Panc1 (cell line): ENCODE data around the gene PLXNC1. TPM values are rescaled to one million over a fixed set of nuclear protein-coding genes. Genes with fewer than 3 reads are reported as not detected.

ENCODE experiments used
- ATAC-seq: fragments of 200-7000 bp; cut with Tn5 transposase; 2 replicates; pipeline ENCODE4 v1.9.1; 2020; ENCODE audit warnings: mild to moderate bottlenecking, moderate library complexity
- BruUV-seq: library from RNA; stranded (reverse); fragments of 400-500 nt; replicated peaks from 2 replicates; lab custom pipeline; 2021; lab: Mats Ljungman, UMichigan
- CTCF ChIA-PET: fragments of 300-600 bp; sonication (Branson Sonifier 250); formaldehyde crosslinking; loops from one replicate; lab custom pipeline; 2022; ENCODE audit warnings: antibody characterized with exemption; lab: Charles Lee
- POLR2A ChIA-PET: fragments of 300-600 bp; sonication (Branson Sonifier 250); formaldehyde crosslinking; loops from one replicate; lab custom pipeline; 2022; ENCODE audit warnings: antibody characterized with exemption; lab: Charles Lee
- DNase-seq: peaks from one replicate; pipeline ENCODE4 v3.0.0-alpha.2; 2010; ENCODE audit warnings: low read depth, low spot score
- H3K27ac ChIP-seq: 2 replicates; pipeline ENCODE4 v1.5.1; 2011; ENCODE audit warnings: mild to moderate bottlenecking, low read length, inconsistent platforms
- H3K27me3 ChIP-seq: fragments of 200-500 bp; sonication (Bioruptor generic); 2 replicates; pipeline ENCODE4 v1.6.0; 2014; ENCODE audit warnings: low read length, inconsistent platforms; ENCODE audit not compliant: control insufficient read depth, insufficient read depth
- H3K36me3 ChIP-seq: fragments of 200-500 bp; sonication (Bioruptor generic); 2 replicates; pipeline ENCODE4 v1.5.1; 2014; ENCODE audit warnings: inconsistent platforms, mild to moderate bottlenecking, low read length, moderate library complexity; ENCODE audit not compliant: control insufficient read depth, insufficient read depth
- H3K4me1 ChIP-seq: 2 replicates; pipeline ENCODE4 v1.5.1; 2011; ENCODE audit warnings: inconsistent platforms, mild to moderate bottlenecking, low read length, moderate library complexity; ENCODE audit not compliant: control insufficient read depth, insufficient read depth
- H3K4me3 ChIP-seq, 2 experiments: 2 replicates each; pipeline ENCODE4 v1.5.1; 2011 to 2012; ENCODE audit warnings: low read depth in 2 of 2, low read length in 2 of 2, mild to moderate bottlenecking in 2 of 2, inconsistent platforms in 1 of 2, moderate library complexity in 1 of 2
- H3K9me3 ChIP-seq: fragments of 200-500 bp; sonication (Bioruptor generic); 2 replicates; pipeline ENCODE4 v1.5.1; 2014; ENCODE audit warnings: low read depth, mild to moderate bottlenecking, inconsistent platforms, low read length, moderate library complexity; ENCODE audit not compliant: control insufficient read depth, insufficient read depth
- CTCF ChIP-seq: fragments of 450-650 bp; IDR thresholded peaks from 2 replicates; pipeline ENCODE4 v1.5.1; 2017; ENCODE audit warnings: mild to moderate bottlenecking
- POLR2AphosphoS5 ChIP-seq: IDR thresholded peaks from 2 replicates; pipeline ENCODE4 v1.6.1; 2012; ENCODE audit warnings: mild to moderate bottlenecking, low read depth, low read length, moderate library complexity
- SIN3A ChIP-seq: IDR thresholded peaks from 2 replicates; pipeline ENCODE4 v1.6.1; 2012; ENCODE audit warnings: low read depth, mild to moderate bottlenecking, low read length, moderate library complexity, borderline replicate concordance; ENCODE audit not compliant: insufficient read depth
- TCF7L2 ChIP-seq: IDR thresholded peaks from 2 replicates; pipeline ENCODE4 v1.6.1; 2011; ENCODE audit warnings: mild to moderate bottlenecking, low read depth, low read length, inconsistent platforms
- in situ Hi-C: cut with HindIII; loops from 2 replicates; pipeline ENCODE4 v1.10.0; 2016; ENCODE audit warnings: low sequenced_read_pairs, low pct_unique_long_range_greater_than_20kb
- intact Hi-C: fragments of 100-400 bp; cut with micrococcal nuclease; formaldehyde crosslinking; loops from one replicate; pipeline ENCODE4 v1.10.0; 2022; ENCODE audit not compliant: unreplicated experiment
- total RNA-seq: library from RNA; stranded (reverse); gene quantifications from one replicate; pipeline ENCODE4 v1.2.1, GENCODE V29; 2021; ENCODE audit not compliant: unreplicated experiment
- TF ChIP-seq, protein P1 (sequence below), 2 experiments: IDR thresholded peaks; 2 replicates each; pipeline ENCODE4 v1.6.1; 2011 to 2012; ENCODE audit warnings: low read depth in 2 of 2, control low read depth in 1 of 2, low read length in 1 of 2, mild to moderate bottlenecking in 1 of 2, moderate library complexity in 1 of 2; ENCODE audit not compliant: insufficient read depth in 1 of 2

Gene PLXNC1
- total RNA-seq, 1 experiment from 2014 or later: 0.57 TPM

- POLR2A ChIA-PET: no interaction called here
- DNase-seq (no peak), ATAC-seq (no peak)
- intact Hi-C loops (no loop called here), in situ Hi-C loops (no loop called here)
- no TSS peak for BruUV-seq
- Histone ChIP-seq H3K27me3 (peaks cover 42% of the 10 kb centered on the region), H3K27ac (no peak overlapping the region), H3K9me3 (no peaks in the 10 kb centered on the region), H3K36me3 (no peaks in the 10 kb centered on the region), H3K4me1 (no peaks in the 10 kb centered on the region), H3K4me3 (no peak overlapping the region)
- TF ChIP-seq CTCF: no peak
- no peak for TF ChIP-seq SIN3A
- TF ChIP-seq, protein P1, sequence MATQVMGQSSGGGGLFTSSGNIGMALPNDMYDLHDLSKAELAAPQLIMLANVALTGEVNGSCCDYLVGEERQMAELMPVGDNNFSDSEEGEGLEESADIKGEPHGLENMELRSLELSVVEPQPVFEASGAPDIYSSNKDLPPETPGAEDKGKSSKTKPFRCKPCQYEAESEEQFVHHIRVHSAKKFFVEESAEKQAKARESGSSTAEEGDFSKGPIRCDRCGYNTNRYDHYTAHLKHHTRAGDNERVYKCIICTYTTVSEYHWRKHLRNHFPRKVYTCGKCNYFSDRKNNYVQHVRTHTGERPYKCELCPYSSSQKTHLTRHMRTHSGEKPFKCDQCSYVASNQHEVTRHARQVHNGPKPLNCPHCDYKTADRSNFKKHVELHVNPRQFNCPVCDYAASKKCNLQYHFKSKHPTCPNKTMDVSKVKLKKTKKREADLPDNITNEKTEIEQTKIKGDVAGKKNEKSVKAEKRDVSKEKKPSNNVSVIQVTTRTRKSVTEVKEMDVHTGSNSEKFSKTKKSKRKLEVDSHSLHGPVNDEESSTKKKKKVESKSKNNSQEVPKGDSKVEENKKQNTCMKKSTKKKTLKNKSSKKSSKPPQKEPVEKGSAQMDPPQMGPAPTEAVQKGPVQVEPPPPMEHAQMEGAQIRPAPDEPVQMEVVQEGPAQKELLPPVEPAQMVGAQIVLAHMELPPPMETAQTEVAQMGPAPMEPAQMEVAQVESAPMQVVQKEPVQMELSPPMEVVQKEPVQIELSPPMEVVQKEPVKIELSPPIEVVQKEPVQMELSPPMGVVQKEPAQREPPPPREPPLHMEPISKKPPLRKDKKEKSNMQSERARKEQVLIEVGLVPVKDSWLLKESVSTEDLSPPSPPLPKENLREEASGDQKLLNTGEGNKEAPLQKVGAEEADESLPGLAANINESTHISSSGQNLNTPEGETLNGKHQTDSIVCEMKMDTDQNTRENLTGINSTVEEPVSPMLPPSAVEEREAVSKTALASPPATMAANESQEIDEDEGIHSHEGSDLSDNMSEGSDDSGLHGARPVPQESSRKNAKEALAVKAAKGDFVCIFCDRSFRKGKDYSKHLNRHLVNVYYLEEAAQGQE (IDR thresholded peaks at IDR 0.05; ENCODE audit: insufficient read depth in 1 of 2, low read depth in 2 of 2, low read length in 1 of 2): no peak
- TF ChIP-seq POLR2AphosphoS5: no peak
- CTCF ChIA-PET: no interaction called here
Observed at GRCh38 chr12:94165138-94165537, 16.8 kb downstream of the PLXNC1 start.

DNA sequence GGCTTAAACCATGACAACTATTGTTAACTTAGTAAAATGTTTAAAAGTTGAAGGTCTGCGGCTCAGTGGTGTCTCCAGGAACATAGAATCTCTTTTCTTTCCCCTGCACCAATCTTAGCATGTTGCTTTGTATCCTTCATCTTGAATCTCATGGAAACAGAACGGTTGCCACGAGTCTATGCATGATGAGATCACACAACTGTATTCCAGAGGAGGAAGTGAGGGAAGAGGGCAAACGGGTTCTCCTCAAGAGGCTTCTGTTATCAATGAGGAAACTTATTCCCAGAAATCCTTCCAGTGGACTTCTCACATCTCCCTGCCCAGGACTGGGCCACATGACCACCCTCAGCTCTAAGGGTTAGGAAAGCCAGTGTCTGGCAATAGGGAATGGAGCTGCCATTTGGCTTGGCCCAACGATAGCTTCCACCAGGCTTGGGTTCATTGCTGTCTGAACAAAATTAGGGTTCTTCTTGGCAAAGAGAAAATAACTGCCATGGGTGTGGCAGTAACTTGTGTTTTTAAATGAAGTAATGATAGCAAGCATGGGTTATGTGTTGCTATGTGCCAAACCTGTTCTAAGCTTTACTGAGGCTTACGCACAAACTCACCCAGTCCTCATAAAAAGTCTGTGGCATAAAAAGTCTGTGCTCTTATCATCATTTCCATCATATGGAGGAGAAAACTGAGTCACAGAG lies 17.4 kb downstream of the PLXNC1 start:
- Histone ChIP-seq H3K4me1 (no peaks in the 10 kb centered on the region), H3K9me3 (no peaks in the 10 kb centered on the region), H3K36me3 (no peaks in the 10 kb centered on the region), H3K4me3 (no peak overlapping the region), H3K27me3 (peaks cover 42% of the 10 kb centered on the region), H3K27ac (no peak overlapping the region)
- BruUV-seq: no TSS peak
- TF ChIP-seq TCF7L2 (no peak), POLR2AphosphoS5 (no peak), SIN3A (no peak), CTCF (no peak)
- TF ChIP-seq, protein P1 (IDR thresholded peaks at IDR 0.05; ENCODE audit: insufficient read depth in 1 of 2, low read depth in 2 of 2, low read length in 1 of 2): no peak
- in situ Hi-C loops: no loop called here
- POLR2A ChIA-PET: no interaction called here
- intact Hi-C loops: no loop called here
- DNase-seq: no peak
- CTCF ChIA-PET: no interaction called here
- ATAC-seq: no peak
